HepG2 (cell line): ENCODE measurements around the gene PLRG1. TPM values are rescaled to one million over a fixed set of nuclear protein-coding genes. Genes with fewer than 3 reads are reported as not detected.

Source experiments
- ARNT2 ChIP-seq: sonication (generic); formaldehyde crosslinking; IDR thresholded peaks from 2 replicates; pipeline ENCODE4 v1.8.0; 2022; ENCODE audit warnings: mild to moderate bottlenecking, low read depth, missing genetic modification reagents, moderate library complexity
- CCDC6 ChIP-seq: sonication (generic); formaldehyde crosslinking; IDR thresholded peaks from 2 replicates; pipeline ENCODE4 v1.8.1; 2022; ENCODE audit warnings: mild to moderate bottlenecking, missing genetic modification reagents, moderate library complexity
- EED ChIP-seq: sonication (generic); formaldehyde crosslinking; IDR thresholded peaks from 2 replicates; pipeline ENCODE4 v1.5.0; 2020; ENCODE audit warnings: mild to moderate bottlenecking, missing genetic modification reagents
- FOXA3 ChIP-seq: IDR thresholded peaks from 2 replicates; pipeline ENCODE4 v1.6.1; 2016; ENCODE audit warnings: missing genetic modification reagents, missing compliant biosample characterization
- KLF16 ChIP-seq, 2 experiments: sonication (generic) in 1 of 2; formaldehyde crosslinking in 1 of 2; IDR thresholded peaks; 2 replicates each; pipeline versions ENCODE4 v1.6.1 to v1.8.0; 2016 to 2023; ENCODE audit warnings: missing genetic modification reagents in 2 of 2, missing compliant biosample characterization in 1 of 2
- LCORL ChIP-seq, 2 experiments: fragments of 450-650 bp in 1 of 2; sonication (generic) in 1 of 2; formaldehyde crosslinking in 1 of 2; IDR thresholded peaks; 2 replicates each; pipeline versions ENCODE4 v1.5.0 to v1.6.1; 2017 to 2020; ENCODE audit warnings: antibody characterized with exemption in 1 of 2, missing genetic modification reagents in 1 of 2
- MED13 ChIP-seq: sonication (generic); formaldehyde crosslinking; IDR thresholded peaks from 2 replicates; pipeline ENCODE4 v1.5.0; 2020; ENCODE audit warnings: missing genetic modification reagents
- MED8 ChIP-seq: sonication (generic); formaldehyde crosslinking; IDR thresholded peaks from 2 replicates; pipeline ENCODE4 v1.8.1; 2023; ENCODE audit warnings: mild to moderate bottlenecking, missing genetic modification reagents; ENCODE audit not compliant: insufficient replicate concordance
- MEIS1 ChIP-seq: sonication (generic); formaldehyde crosslinking; IDR thresholded peaks from 2 replicates; pipeline ENCODE4 v1.9.0; 2021; ENCODE audit warnings: mild to moderate bottlenecking, missing genetic modification reagents, moderate library complexity, borderline replicate concordance
- PBX3 ChIP-seq: sonication (generic); formaldehyde crosslinking; IDR thresholded peaks from 2 replicates; pipeline ENCODE4 v1.8.1; 2023; ENCODE audit warnings: missing genetic modification reagents, inconsistent platforms, borderline replicate concordance
- PHB2 ChIP-seq: fragments of 450-650 bp; IDR thresholded peaks from 2 replicates; pipeline ENCODE4 v1.6.1; 2018; ENCODE audit not compliant: partially characterized antibody
- PHF20 ChIP-seq: sonication (generic); formaldehyde crosslinking; IDR thresholded peaks from 2 replicates; pipeline ENCODE4 v1.5.0; 2020; ENCODE audit warnings: mild to moderate bottlenecking, missing genetic modification reagents
- SP140L ChIP-seq: sonication (generic); formaldehyde crosslinking; IDR thresholded peaks from 2 replicates; pipeline ENCODE4 v1.4.0; 2020; ENCODE audit warnings: missing genetic modification reagents, borderline replicate concordance
- ZFP91 ChIP-seq: sonication (generic); formaldehyde crosslinking; IDR thresholded peaks from 2 replicates; pipeline ENCODE4 v1.9.0; 2022; ENCODE audit warnings: missing genetic modification reagents, mild to moderate bottlenecking, borderline replicate concordance
- ZNF121 ChIP-seq: sonication (generic); formaldehyde crosslinking; IDR thresholded peaks from 2 replicates; pipeline ENCODE4 v1.5.0; 2020; ENCODE audit warnings: mild to moderate bottlenecking, missing genetic modification reagents
- ZNF318 ChIP-seq: sonication (generic); formaldehyde crosslinking; IDR thresholded peaks from 2 replicates; pipeline ENCODE4 v1.4.0; 2020; ENCODE audit warnings: mild to moderate bottlenecking, missing genetic modification reagents
- ZNF367 ChIP-seq: sonication (generic); formaldehyde crosslinking; IDR thresholded peaks from 2 replicates; pipeline ENCODE4 v1.4.0; 2020; ENCODE audit warnings: missing genetic modification reagents, borderline replicate concordance
- ZNF460 ChIP-seq: sonication (generic); formaldehyde crosslinking; IDR thresholded peaks from 2 replicates; pipeline ENCODE4 v1.5.1; 2020; ENCODE audit warnings: missing genetic modification reagents, mild to moderate bottlenecking, borderline replicate concordance
- polyA plus RNA-seq, 8 experiments: library from polyadenylated mRNA; depleted of rRNA in 3 of 8; stranded (reverse) in 7 of 8; unstranded in 1 of 8; fragments of >200 nt; fragmentation: Illumina TruSeq in 4 of 8; extraction: Trizol in 4 of 8; gene quantifications; 2 replicates each; pipeline versions ENCODE4 v1.2.1 to v1.2.3, GENCODE V29; 2011 to 2016; ENCODE audit warnings: low read depth in 4 of 8, missing spikeins in 1 of 8, mixed read lengths in 1 of 8; ENCODE audit not compliant: insufficient read depth in 1 of 8
- total RNA-seq, 5 experiments: library from RNA; depleted of rRNA; stranded (reverse); fragments of >200 nt; fragmentation: Illumina TruSeq; extraction: Trizol; gene quantifications; 2 replicates each; pipeline ENCODE4 v1.2.3, GENCODE V29; 2016; ENCODE audit warnings: low read depth in 1 of 5

The PLRG1 gene
- total and polyA plus RNA-seq, 2 of the 13 experiments (the other 11 are each of a cell fraction or from before 2014, with no cell fraction given), result 77.3 to 110 TPM

GRCh38 chr4:154590329-154591006 lies 40.3 kb upstream of the PLRG1 start, which contains the start of gene FGA (continued):
- TF ChIP-seq PBX3 (CRISPR knock-in tag), result no peak
- TF ChIP-seq LCORL (IDR thresholded peaks at IDR 0.05), result peak; percentile 75; the same call in 1 of the 2 replicates
- TF ChIP-seq LCORL (CRISPR knock-in tag; IDR thresholded peaks at IDR 0.05), result peak; percentile 86
- no peak for TF ChIP-seq ZNF121 (CRISPR knock-in tag)
- no peak for TF ChIP-seq ARNT2 (CRISPR knock-in tag)
- no peak for TF ChIP-seq ZNF367 (CRISPR knock-in tag)
- no peak; the same call in 1 of the 2 replicates for TF ChIP-seq ZNF460 (CRISPR knock-in tag)
- peak in 1 of 2 experiments; percentile 99; a peak in 1 of 4 replicates for TF ChIP-seq KLF16 (CRISPR knock-in tag; IDR thresholded peaks at IDR 0.05)
- peak; percentile 25; the same call in 1 of the 2 replicates for TF ChIP-seq MEIS1 (CRISPR knock-in tag)
- TF ChIP-seq ZFP91 (CRISPR knock-in tag), result no peak
- TF ChIP-seq CCDC6 (CRISPR knock-in tag), result no peak
- peak; percentile 96 for TF ChIP-seq MED13
- TF ChIP-seq PHB2, result no peak
- TF ChIP-seq ZNF318, result 0 out of 2 replicates have a peak, but pooled peaks have one; percentile 57
- TF ChIP-seq PHF20 (CRISPR knock-in tag), result no peak
- TF ChIP-seq EED, result no peak
- TF ChIP-seq FOXA3, result peak; percentile 99
- peak; percentile 87; the same call in 1 of the 2 replicates for TF ChIP-seq SP140L (CRISPR knock-in tag)
- peak; percentile 98 for TF ChIP-seq MED8 (CRISPR knock-in tag)
